Ascending aorta (tissue), 2 donors: ENCODE measurements around the gene S100A8. TPM values are rescaled to one million over a fixed set of nuclear protein-coding genes. Genes with fewer than 3 reads are reported as not detected.
A peak's percentile ranks its signal among the peaks of the same experiment; 100 is the strongest.

ENCODE experiments used
- DNase-seq, 2 donors: peaks; one replicate each; pipeline ENCODE4 v3.0.0-alpha.2; 2019; ENCODE audit warnings: low spot score in 2 of 2
- H3K27ac ChIP-seq, 2 donors: fragments of 200-600 bp; sonication (generic); one replicate each; pipeline ENCODE4 v1.5.1; 2016 to 2017; ENCODE audit warnings: mild to moderate bottlenecking in 1 of 2
- H3K27me3 ChIP-seq: fragments of 200-600 bp; sonication (generic); one replicate; pipeline ENCODE4 v1.5.1; 2017
- H3K36me3 ChIP-seq, 2 donors: fragments of 200-600 bp; sonication (generic); one replicate each; pipeline ENCODE4 v1.5.1; 2016
- H3K4me1 ChIP-seq, 2 donors: fragments of 200-600 bp; sonication (generic); one replicate each; pipeline ENCODE4 v1.5.1; 2016 to 2017; ENCODE audit warnings: mild to moderate bottlenecking in 1 of 2
- H3K4me3 ChIP-seq, 2 donors: fragments of 200-600 bp; sonication (generic); one replicate each; pipeline ENCODE4 v1.5.1; 2016 to 2017; ENCODE audit warnings: mild to moderate bottlenecking in 1 of 2
- H3K9me3 ChIP-seq, 2 donors: fragments of 200-600 bp; sonication (generic); one replicate each; pipeline ENCODE4 v1.5.1; 2016
- CTCF ChIP-seq, 3 experiments: fragments of 200-600 bp in 2 of 3; fragments of 450-650 bp in 1 of 3; sonication (generic) in 2 of 3; IDR thresholded peaks; one replicate each; pipeline ENCODE4 v1.5.1; 2016 to 2019; ENCODE audit warnings: antibody characterized with exemption in 3 of 3, mild to moderate bottlenecking in 1 of 3, moderate library complexity in 1 of 3
- intact Hi-C: fragments of 100-400 bp; cut with DNase I; formaldehyde crosslinking; loops from one replicate; pipeline ENCODE4 v1.15.1; 2023
- total RNA-seq: library from RNA; depleted of rRNA; stranded (reverse); fragments of >200 nt; gene quantifications from one replicate; pipeline ENCODE4 v1.1.0, GENCODE V29; 2016

Gene S100A8
- total RNA-seq, 1 donor from 2014 or later = 33.5 TPM

GRCh38 chr1:153361480-153362109, 29.3 kb downstream of the S100A8 start:
- H3K9me3 ChIP-seq = no peaks in the 10 kb centered on the region
- H3K36me3 ChIP-seq = no peaks in the 10 kb centered on the region
- H3K4me1 ChIP-seq = no peaks in the 10 kb centered on the region
- H3K27ac ChIP-seq = no peak overlapping the region
- TF ChIP-seq CTCF (IDR thresholded peaks at IDR 0.05) = no peak
- no peaks in the 10 kb centered on the region for H3K27me3 ChIP-seq
- peak in 1 of 2 donors; percentile 46 for DNase-seq
- intact Hi-C loops = no loop called here
- H3K4me3 ChIP-seq = no peak overlapping the region

- Histone ChIP-seq H3K4me3 (no peak overlapping the region), H3K4me1 (no peaks in the 10 kb centered on the region), H3K27me3 (no peaks in the 10 kb centered on the region), H3K27ac (no peak overlapping the region), H3K36me3 (no peaks in the 10 kb centered on the region), H3K9me3 (no peaks in the 10 kb centered on the region)
- intact Hi-C loops = no loop called here
- TF ChIP-seq CTCF (IDR thresholded peaks at IDR 0.05) = no peak
- no peak for DNase-seq
Measured at GRCh38 chr1:153360592-153361479, 30.0 kb downstream of the S100A8 start.

GRCh38 chr1:153360190-153360589, 30.7 kb downstream of the S100A8 start:
- Histone ChIP-seq H3K4me1 (no peaks in the 10 kb centered on the region), H3K9me3 (no peaks in the 10 kb centered on the region), H3K27me3 (no peaks in the 10 kb centered on the region), H3K4me3 (no peak overlapping the region), H3K36me3 (no peaks in the 10 kb centered on the region), H3K27ac (no peak overlapping the region)
- intact Hi-C loops = no loop called here
- DNase-seq = no peak
- no peak for TF ChIP-seq CTCF (IDR thresholded peaks at IDR 0.05)

GRCh38 chr1:153359241-153359640, 31.6 kb downstream of the S100A8 start:
- Histone ChIP-seq H3K27ac (no peak overlapping the region), H3K36me3 (no peaks in the 10 kb centered on the region), H3K9me3 (no peaks in the 10 kb centered on the region), H3K4me1 (no peaks in the 10 kb centered on the region), H3K27me3 (no peaks in the 10 kb centered on the region), H3K4me3 (no peak overlapping the region)
- TF ChIP-seq CTCF (IDR thresholded peaks at IDR 0.05) = no peak
- no peak for DNase-seq
- intact Hi-C loops = loop anchor here (5.0 to 10.0 kb wide), 2 partner anchors 256 to 308 kb away; partner anchors contain the start of genes S100A14 and S100A16

- H3K27ac ChIP-seq = no peak overlapping the region
- no peak for DNase-seq
Measured at GRCh38 chr1:153358691-153358975, 32.2 kb downstream of the S100A8 start.

More at GRCh38 chr1:153358691-153358975, 32.2 kb downstream of the S100A8 start:
- no peak overlapping the region for H3K4me3 ChIP-seq
- no peaks in the 10 kb centered on the region for H3K4me1 ChIP-seq
- intact Hi-C loops = loop anchor here (5.0 to 10.0 kb wide), 2 partner anchors 256 to 309 kb away; partner anchors contain the start of genes S100A14 and S100A16
- no peaks in the 10 kb centered on the region for H3K36me3 ChIP-seq
- no peaks in the 10 kb centered on the region for H3K27me3 ChIP-seq
- no peak for TF ChIP-seq CTCF (IDR thresholded peaks at IDR 0.05)
- H3K9me3 ChIP-seq = no peaks in the 10 kb centered on the region
